Measurements from ENCODE around the gene RHBDF2. TPM values are rescaled to one million over a fixed set of nuclear protein-coding genes. Genes with fewer than 3 reads are reported as not detected.
A peak's percentile ranks its signal among the peaks of the same experiment; 100 is the strongest.

RHBDF2 gene
- total RNA-seq, 1 donor from 2014 or later, result 12.3 TPM

- Mint-ChIP-seq H3K9me3 (no peaks in the 10 kb centered on the region), H3K4me3 (peak within 1 kb of the TSS; percentile 83), H3K27ac (peak within 1 kb of the TSS; percentile 58), H3K36me3 (no peaks in the 10 kb centered on the region), H3K27me3 (peaks cover 59% of the 10 kb centered on the region), H3K4me1 (ENCODE audit: unreplicated experiment) (peaks cover 45% of the 10 kb centered on the region)
- peak; percentile 40 for TF ChIP-seq CTCF (conservative IDR thresholded peaks at IDR 0.05)
- no peak for DNase-seq (ENCODE audit: extremely low spot score, unreplicated experiment)
Observed at GRCh38 chr17:76539631-76540271, 38.5 kb upstream of the RHBDF2 start, which contains the start of gene PRCD. Gene PRCD (plus strand): TSS chr17:76540044. CDS start chr17:76540142, 98 bp downstream.

- H3K4me3 Mint-ChIP-seq, result peak overlapping the region; percentile 83
- no peaks in the 10 kb centered on the region for H3K9me3 Mint-ChIP-seq
- H3K27me3 Mint-ChIP-seq, result peaks cover 58% of the 10 kb centered on the region
- peak overlapping the region; percentile 40 for H3K27ac Mint-ChIP-seq
- H3K36me3 Mint-ChIP-seq, result no peaks in the 10 kb centered on the region
- TF ChIP-seq CTCF (conservative IDR thresholded peaks at IDR 0.05), result no peak
- no peak for DNase-seq (ENCODE audit: extremely low spot score, unreplicated experiment)
- peaks cover 40% of the 10 kb centered on the region for H3K4me1 Mint-ChIP-seq (ENCODE audit: unreplicated experiment)
Observed at GRCh38 chr17:76538941-76539570, 37.8 kb upstream of the RHBDF2 start.

- Mint-ChIP-seq H3K36me3 (no peaks in the 10 kb centered on the region), H3K9me3 (no peaks in the 10 kb centered on the region), H3K4me3 (peak overlapping the region; percentile 83), H3K27ac (no peak overlapping the region), H3K27me3 (peaks cover 53% of the 10 kb centered on the region), H3K4me1 (ENCODE audit: unreplicated experiment) (peaks cover 34% of the 10 kb centered on the region)
- TF ChIP-seq CTCF (conservative IDR thresholded peaks at IDR 0.05), result no peak
- no peak for DNase-seq (ENCODE audit: extremely low spot score, unreplicated experiment)
Observed at GRCh38 chr17:76538281-76538931, 37.2 kb upstream of the RHBDF2 start.

- H3K4me1 Mint-ChIP-seq (ENCODE audit: unreplicated experiment), result peaks cover 37% of the 10 kb centered on the region
- peaks cover 52% of the 10 kb centered on the region for H3K27me3 Mint-ChIP-seq
- H3K27ac Mint-ChIP-seq, result no peak within 1 kb of the TSS
- no peaks in the 10 kb centered on the region for H3K9me3 Mint-ChIP-seq
- H3K4me3 Mint-ChIP-seq, result peak within 1 kb of the TSS; percentile 69
- no peak for TF ChIP-seq CTCF (conservative IDR thresholded peaks at IDR 0.05)
- no peak for DNase-seq (ENCODE audit: extremely low spot score, unreplicated experiment)
- no peaks in the 10 kb centered on the region for H3K36me3 Mint-ChIP-seq
Observed at GRCh38 chr17:76537578-76538280, 36.5 kb upstream of the RHBDF2 start, which contains the start of gene CYGB. Gene CYGB (minus strand): TSS chr17:76537709. CDS start chr17:76537542, 167 bp downstream.

GRCh38 chr17:76537288-76537577 is 36.0 kb upstream of the RHBDF2 start:
- Mint-ChIP-seq H3K27ac (no peak overlapping the region), H3K27me3 (peaks cover 48% of the 10 kb centered on the region), H3K36me3 (no peaks in the 10 kb centered on the region), H3K4me3 (peak overlapping the region; percentile 68), H3K4me1 (ENCODE audit: unreplicated experiment) (peaks cover 35% of the 10 kb centered on the region), H3K9me3 (no peaks in the 10 kb centered on the region)
- DNase-seq (ENCODE audit: extremely low spot score, unreplicated experiment), result no peak
- TF ChIP-seq CTCF (conservative IDR thresholded peaks at IDR 0.05), result no peak

All from type B pancreatic cell (in vitro differentiated cells).